GM12874 (cell line): ENCODE results near the gene TMEM131.

Experiments used
- TF ChIP-seq, protein P1 (sequence below): IDR thresholded peaks from 2 replicates; pipeline ENCODE4 v1.5.1; 2011; ENCODE audit warnings: low read depth, mild to moderate bottlenecking, control low read depth, low read length, moderate library complexity; ENCODE audit not compliant: insufficient read depth

The TMEM131 gene

DNA sequence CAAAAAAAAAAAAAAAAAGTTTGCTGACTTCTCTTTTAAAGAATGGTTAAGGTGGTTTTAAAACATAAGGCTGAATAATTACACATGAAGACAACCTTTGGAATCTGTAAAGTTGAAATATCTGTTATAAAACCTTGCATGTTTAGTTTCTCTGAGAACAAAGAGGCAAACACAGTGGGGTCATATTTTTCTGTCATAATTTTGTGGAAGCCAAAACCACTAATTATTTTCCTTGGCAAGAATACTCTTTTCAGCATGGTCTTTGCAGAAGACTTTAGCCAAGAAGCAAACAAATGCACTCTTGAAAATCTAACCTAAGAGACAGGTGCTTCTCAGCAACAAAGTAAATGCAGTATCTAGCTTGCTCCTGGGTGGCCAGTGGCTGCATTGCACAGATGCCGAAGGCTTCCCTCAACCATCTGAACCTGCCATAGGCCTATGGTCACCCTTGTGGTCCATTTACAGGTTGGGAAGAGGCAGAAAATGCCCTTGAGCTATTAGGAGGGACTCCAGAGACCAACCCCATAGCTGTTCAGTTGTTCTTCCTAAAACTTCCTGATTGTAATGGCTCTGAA lies 237.5 kb downstream of the TMEM131 start:
- TF ChIP-seq, protein P1, sequence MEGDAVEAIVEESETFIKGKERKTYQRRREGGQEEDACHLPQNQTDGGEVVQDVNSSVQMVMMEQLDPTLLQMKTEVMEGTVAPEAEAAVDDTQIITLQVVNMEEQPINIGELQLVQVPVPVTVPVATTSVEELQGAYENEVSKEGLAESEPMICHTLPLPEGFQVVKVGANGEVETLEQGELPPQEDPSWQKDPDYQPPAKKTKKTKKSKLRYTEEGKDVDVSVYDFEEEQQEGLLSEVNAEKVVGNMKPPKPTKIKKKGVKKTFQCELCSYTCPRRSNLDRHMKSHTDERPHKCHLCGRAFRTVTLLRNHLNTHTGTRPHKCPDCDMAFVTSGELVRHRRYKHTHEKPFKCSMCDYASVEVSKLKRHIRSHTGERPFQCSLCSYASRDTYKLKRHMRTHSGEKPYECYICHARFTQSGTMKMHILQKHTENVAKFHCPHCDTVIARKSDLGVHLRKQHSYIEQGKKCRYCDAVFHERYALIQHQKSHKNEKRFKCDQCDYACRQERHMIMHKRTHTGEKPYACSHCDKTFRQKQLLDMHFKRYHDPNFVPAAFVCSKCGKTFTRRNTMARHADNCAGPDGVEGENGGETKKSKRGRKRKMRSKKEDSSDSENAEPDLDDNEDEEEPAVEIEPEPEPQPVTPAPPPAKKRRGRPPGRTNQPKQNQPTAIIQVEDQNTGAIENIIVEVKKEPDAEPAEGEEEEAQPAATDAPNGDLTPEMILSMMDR, result no peak

DNA sequence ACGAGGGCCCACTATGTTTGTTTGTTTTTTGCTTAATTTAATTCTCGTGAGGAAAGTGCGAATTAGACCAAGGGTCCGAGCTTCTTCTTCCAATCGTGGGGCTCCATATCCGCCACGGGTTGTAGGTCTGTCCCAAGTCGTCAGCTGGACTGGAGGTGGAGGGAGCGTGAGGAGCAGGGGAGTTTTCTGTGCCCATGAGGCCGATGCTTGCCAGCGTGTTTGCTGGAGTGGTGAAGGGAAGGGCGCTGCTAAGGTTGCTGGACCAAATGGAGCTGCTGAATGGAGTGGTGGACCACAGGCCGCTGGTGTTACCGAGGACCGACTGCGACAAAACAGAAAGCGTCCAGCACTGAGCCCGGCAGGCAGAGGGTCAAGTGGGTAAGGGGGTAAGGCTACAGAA lies 238.7 kb downstream of the TMEM131 start:
- TF ChIP-seq, protein P1, result no peak

DNA sequence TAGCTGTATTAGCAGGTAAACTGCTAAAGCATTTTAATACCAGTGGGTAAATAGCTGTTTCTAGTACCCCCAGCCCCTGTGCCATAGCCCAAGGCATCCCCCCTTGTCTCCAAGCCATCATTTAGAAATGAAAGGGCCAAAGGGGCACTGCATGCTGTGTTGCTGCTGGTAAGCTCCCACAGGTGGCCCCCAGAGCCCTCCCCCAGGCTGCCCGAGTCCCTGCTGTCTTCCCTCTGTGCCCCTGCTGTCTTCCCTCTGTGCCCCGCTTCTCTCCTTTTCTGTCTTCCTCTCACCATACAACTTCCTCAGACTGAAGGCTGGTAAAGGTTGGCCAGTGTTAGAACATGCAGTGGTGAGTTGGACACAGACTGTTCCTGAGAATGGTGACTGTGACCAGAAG lies 240.3 kb downstream of the TMEM131 start:
- TF ChIP-seq, protein P1, result no peak

DNA sequence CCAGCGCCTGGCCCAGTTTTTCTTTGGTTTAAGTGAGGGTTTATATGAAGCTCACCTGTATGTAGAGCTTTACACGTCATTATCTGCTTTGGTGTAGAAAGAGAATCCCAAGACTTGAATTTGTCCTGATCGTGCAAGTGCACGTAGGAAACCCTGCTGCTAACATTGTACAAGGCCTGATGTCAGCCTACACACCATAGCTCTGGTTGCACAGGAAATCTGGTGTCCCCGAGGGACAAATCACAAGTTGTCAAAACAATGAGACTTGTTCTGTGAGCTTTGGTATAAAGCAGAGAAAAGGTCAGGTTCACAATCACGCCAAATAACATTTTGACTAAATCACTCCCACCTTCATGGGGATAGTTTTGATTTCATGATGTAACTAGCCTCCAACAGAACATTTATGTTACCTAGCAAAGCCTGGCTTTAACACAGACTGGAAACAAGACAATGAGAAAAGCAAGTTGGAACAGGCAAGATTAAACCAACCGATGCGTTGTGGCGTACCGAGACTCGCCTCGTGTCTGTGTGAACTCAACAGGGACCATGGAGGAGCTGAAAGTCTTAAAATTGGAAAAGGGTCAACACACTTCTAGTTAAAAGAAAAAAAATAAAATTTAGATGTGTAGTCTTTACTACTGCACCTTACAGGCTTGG lies 240.9 kb downstream of the TMEM131 start:
- TF ChIP-seq, protein P1, result no peak

DNA sequence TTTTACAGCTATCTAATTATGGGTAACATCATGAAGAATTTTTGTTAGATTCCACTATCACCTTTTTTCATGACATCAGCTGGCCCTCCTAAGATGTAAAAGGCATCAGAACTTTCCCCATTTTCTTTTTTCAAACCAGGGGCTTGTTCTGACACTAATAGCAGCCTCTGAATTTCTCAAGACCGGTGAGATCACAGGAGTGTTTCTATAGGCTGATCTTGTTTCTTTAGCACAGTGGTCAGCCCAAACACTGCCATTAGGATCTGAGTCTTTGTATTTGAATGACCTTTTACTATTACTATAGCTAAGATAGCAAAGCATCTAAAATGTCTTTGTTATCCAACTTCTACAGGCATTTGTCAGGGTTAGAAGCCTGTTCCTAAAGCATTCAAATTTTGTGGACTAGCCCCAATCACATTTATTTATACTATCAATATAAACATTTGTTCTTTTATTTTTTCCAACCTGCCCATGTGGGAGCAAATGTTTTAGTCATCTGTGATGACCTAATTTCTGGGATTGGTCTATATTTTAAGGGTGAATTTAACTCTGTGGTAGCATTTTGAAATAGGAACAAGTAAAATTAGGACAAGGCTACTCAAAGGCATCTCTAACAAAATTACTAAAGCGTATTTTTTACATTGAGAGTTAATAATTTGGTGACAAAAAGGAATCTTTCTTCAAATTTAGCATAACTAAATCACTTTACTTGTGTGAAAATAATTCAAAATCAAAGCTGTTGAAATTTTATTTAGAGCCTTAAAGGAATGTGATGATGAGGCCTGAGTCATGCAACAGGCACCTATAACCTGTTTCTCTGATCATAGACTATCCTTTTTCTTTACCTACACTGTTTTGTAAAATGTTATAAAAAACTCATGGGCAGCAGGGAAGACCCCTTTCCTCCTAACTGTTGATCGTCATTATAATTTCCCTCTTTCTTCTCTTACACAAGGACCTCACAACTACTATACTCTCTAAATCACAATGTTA lies 243.1 kb downstream of the TMEM131 start:
- TF ChIP-seq, protein P1, result no peak

DNA sequence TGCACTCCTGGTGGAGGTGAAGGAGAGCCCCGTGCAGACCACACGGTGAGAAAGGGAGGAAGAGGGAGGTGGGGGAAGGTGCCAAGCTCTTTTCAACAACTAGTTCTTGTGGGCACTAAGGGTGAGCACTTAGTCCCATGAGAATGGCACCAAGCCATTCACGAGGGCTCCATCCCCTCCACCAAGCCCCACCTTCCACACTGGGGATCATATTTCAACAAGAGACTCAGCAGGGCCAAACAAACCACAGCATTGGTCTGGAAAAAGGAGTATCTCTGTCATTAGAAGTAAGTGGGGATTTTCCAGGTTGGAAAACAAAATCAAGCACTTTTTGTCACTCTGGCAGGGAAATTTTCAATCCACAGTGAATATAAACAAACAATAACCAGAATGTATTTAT lies 244.0 kb downstream of the TMEM131 start:
- TF ChIP-seq, protein P1, result no peak

DNA sequence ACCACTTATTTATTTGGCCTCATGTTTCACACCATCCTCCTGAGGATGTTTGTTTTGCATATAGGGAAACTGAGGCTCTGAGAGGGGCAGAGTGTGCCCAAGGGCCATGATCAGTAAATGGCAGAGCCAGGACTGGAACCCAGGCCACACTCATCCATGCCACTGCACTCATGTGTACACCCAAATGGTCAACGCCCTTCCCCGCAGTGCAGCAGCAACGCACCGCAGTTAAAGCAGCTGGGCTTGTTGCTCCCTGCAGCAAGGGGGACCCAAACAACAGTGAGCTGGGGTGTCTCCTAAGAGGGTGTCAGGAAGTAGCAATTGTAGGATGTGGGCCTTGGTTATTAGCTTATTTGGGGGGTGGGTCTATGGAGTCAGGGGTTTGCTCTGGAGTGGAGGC lies 245.7 kb downstream of the TMEM131 start:
- TF ChIP-seq, protein P1, result no peak
